GM21737 (cell line): ENCODE results near the gene C11orf21.

Experiments
- ATAC-seq: cut with Tn5 transposase; IDR thresholded peaks from one replicate; pipeline ENCODE4 v1.9.1; 2021; ENCODE audit warnings: mild to moderate bottlenecking, moderate library complexity; ENCODE audit not compliant: unreplicated experiment

Gene C11orf21

DNA sequence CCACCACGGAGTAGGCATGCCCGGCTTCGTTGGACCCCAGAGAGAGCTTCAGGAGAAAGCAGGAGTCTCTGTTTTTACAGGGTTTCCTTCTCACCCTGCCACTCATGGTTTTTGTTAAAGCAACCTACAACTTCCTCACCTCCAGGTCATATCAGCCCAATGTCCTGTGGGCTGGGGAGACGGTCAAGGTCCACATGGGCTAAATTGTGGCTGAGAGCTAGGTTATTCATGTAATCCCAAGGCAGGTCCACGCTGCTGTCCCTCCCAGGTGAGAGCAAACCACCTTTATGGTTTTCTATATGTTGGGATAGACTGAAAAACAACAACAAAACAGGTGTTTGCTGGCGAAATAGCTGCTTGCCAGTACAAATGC lies 19.6 kb upstream of the C11orf21 start:
- ATAC-seq, result no peak

DNA sequence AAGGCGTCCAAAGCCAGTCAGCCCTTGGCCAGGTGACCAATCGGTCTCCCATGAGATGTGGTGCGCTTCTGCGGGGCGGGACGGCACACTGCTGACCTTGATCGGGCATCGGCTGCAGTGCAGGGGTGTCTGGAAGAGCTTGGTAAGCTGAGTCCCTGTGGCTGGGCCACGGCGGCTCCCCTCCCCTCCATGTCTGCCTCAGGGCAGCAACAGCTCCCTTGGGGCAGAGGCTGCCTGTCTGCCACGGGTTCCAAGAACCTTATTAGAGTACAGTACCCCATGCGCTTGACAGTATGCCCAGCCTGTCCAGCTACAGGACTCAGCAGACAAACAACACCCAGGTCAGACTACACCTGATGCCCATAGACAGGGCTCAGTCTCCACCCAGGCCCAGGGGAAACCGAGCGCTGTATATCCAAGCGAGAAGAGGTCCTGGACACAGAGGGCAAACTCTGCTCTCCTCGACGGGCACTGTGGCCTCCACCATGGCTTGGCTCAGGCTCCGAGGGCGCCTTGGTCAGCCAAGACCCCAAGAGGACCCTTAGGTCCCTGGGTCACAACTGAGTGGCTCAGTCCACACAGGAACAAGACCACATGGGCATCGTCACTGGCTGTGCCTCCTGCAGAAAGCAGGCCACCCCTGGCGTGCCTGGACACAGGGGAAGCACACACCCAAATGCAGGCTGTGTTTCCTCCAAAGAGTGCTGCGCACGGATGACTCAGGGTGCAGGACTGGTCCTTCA lies 19.0 kb upstream of the C11orf21 start:
- ATAC-seq, result no peak

DNA sequence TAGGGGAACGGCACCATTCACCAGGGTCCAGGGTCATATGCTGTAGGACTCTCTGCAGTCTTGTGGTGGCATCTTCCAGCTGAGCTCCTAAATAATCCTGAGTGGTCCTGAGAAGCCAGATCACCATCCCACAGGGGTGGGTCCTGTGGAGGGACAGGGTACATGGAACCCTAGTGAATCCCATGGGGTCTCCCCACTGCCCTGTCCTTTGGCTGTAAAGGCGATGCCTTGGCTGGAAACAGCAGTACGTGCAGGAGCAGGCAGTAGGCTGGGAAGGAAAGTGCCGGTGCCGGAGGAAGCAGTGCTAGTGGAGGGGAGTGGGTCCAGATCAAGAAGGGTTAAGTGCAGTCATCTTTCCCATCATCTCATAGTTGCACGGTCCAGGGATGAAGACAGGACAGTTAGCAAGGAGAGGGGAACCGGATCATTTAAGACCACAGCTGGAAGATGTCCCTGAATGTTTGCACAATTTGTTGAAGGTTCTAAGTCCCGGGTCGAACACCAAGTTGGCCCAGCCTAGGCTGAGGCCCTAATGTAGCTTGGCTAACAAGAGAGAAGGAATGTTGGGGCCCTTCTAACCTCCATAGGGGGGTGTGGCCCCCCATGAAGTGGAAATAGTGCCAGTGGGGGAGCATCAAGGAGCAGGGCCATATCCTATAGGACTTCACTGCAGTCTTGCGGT lies 18.2 kb upstream of the C11orf21 start:
- ATAC-seq, result no peak

DNA sequence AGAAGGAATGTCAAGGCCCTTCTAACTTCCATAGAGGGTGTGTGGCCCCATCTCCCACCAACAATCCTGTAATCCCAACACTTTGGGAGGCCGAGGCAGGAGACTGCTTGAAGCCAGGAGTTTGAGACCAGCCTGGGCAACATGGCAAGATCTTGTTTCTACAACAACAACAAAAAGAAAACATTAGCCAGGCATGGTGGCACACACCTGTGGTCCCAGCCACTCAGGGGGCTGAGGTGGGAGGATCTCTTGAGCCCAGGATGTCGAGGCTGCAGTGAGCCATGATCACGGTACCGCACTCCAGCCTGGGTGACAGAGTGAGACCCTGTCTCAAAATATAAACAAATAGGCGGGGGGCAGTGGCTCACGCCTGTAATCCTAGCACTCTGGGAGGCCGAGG lies 17.0 kb upstream of the C11orf21 start:
- no peak for ATAC-seq

DNA sequence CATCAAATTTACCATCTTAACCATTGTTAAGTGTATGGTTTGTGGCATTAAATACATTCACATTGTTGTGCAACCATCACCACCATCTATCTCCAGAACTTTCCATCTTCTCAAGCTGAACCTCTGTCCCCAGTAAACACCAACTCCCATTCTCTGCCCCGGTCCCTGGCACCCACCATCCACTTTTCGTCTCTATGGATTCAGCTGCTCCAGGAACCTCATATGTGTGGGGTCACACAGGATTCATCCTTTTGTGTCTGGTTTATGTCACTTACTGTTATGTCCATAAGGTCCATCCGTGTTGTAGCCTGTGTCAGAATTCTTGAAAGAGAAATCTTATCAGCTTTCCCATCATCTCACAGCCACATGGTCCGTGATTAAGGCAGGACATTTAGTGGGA lies 16.4 kb upstream of the C11orf21 start:
- no peak for ATAC-seq

DNA sequence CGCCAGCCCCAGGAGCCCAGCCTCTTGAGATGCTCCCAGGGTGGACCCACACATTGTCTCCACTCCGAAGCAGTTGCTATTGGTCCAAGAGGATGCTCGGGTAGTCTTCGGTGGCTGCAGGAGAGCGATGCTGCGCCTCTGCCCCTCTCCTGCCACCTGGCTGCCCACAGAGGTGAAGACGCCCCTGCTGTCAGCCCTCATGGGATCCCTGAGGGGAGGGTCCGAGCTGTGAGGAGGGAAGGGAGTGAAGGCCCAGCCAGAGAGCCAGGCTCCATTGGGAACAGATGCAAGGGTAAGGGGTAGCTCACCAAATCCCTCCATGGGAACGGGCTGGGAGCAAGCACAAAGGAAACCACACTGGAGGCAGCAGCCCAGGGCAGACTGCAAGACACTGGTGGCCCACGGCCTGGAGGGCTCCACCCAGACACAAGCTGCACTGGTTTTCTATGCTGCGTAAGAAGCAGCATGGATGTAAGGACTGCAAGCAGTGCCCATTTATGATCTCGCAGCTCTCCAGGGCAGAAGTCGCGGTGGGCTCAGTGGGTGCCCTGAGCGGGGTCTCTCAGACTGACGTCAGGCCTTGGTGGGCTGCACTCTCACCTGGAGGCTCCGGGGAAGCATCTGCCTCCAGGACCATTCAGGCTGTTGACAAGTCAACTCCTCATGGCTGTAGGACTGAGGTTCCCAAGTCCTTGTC lies 15.8 kb upstream of the C11orf21 start:
- ATAC-seq, result no peak

DNA sequence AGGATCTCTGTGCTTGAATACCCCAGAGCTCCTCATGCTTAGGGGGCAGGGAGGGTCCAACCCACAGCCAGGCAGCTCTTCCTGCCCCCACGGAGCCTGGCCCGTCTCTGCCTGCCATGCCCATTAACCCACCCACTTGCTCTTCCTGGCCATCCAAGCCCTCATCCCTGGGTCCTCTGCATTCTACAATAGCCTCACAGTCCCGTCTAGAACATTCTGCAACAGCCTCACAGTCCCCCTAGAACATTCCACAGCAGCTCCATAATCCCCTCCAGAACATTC lies 15.2 kb upstream of the C11orf21 start:
- ATAC-seq, result no peak

DNA sequence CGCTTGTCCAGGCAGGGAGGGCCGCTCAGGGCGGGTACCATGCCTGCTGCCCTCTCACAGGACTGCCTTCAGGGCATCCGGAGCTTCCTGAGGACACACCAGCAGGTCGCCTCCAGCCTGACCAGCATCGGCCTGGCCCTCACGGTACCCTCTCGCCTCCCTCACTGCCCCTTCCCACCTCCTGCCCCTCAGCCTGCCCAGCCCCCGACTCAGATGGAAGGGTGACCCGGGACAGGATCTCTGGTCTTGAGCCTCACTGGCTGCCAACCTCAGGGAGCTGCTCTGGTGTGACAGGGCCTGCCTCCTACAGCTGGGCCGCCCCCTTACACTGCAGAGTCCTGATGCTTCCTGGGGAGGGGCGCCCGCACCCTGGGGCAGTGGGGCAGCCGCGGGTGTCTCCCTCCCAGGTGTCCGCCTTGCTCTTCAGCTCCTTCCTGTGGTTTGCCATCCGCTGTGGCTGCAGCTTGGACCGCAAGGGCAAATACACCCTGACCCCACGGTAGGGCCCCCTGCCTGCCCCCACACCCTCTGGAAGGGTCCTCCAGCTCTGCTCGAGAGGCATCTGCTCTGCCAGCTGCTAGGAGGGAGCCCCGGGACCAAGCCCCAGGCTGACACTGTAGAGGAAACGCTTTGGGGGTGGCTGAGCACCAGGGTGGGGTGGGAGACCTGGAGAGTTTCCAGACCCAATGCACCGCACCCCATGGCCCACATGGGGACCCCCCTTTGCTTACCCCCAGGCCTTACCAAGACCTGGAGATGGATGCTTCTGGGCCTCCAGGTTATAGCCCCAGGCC lies 14.6 kb upstream of the C11orf21 start:
- no peak for ATAC-seq

DNA sequence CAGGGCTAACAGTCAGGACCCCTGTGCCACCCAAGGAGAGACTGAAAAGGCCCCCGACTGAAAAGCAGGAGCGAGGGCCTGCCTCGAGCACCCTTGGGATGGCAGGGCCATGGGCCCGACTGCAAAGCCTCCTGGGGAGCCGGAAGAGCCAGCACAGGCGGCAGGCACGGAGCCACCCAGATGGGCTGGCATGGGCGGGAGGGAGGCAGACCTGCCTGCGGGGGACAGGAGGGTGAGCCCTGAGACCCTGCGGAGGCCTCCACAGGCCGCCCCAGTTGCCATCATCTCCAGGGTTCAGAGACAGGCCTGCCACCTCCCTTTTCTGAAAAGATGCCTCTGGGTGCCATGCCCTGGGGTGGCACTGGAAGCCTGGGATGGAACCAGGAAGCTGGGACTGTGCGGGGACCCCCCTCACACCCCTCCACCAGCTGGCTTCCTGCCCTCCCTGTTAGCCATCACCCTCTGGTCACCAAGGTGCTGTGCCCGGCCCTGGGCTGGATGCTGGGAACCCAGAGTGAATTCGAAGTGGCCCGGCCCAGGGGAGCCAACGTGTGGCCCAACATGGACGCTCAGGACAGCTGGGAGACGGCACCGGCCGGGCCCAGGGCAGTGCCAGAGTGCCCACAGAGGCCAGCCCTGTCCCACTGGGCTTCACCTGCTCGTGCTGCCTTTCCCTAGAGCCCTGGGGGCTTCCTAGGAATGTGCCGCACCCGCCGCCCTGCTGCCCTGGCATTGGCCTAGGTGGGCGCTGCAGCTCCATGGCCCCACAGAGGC lies 13.9 kb upstream of the C11orf21 start:
- no peak for ATAC-seq

DNA sequence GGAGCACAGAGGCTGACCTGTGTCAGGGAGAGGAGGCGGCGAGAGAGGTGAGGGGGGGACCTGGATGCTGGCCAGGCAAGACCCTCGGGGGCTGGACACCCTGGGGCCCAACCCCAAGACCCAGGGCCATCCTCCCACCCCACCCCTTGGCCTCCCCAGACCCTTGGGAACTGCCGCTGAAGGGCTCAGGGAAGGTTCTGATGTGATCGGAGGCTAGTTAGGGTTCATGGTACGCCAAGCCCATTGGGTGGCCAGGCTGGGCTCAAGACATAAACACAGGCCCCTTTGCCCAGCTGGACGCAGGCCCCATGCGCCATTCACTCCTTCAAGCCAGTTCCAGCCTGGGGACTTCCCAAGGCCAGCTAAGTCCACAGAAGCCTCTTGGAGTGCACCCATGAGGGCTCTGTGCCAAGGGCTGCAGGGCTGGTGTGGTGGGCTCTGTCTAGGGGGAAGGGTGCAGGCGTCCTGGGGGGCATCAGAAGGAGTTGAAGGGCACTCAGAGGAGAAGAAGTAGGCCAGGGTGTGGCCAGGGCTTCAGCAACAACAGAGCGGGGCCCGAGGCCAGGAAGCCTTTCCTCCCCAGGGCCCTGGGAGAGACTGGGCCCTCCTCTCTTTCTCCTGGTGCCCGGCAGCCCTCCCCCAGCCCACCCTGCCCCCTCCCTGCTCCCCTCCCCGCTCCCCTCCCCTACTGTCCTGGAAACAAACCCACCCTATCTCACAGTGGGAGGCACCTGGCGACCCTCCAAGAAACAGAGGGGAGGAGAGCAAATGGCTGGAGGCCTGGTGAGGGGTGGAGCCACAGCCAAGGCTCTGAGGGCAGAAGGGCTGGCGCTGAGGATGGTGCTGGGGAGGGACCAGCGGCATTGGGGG lies 13.0 kb upstream of the C11orf21 start:
- no peak for ATAC-seq

DNA sequence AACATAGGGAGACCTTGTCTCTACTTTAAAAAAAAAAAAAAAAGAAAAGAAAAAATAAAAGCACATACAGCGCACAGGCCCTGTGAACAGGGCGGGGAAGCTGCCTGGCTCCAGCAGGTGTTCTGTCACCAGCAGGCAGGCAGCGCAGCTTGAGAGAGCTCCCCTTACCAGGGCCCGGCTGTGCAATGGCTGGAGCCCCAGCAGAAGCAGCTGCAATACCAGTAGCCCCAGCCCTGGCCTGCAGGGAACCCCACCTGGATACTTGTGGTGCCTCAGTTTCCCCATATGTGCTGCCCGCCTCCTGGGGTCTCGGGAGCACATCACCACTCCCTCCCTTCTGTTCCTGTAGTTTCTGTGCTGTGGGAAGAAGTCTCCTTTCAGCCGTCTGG lies 12.4 kb upstream of the C11orf21 start:
- no peak for ATAC-seq

DNA sequence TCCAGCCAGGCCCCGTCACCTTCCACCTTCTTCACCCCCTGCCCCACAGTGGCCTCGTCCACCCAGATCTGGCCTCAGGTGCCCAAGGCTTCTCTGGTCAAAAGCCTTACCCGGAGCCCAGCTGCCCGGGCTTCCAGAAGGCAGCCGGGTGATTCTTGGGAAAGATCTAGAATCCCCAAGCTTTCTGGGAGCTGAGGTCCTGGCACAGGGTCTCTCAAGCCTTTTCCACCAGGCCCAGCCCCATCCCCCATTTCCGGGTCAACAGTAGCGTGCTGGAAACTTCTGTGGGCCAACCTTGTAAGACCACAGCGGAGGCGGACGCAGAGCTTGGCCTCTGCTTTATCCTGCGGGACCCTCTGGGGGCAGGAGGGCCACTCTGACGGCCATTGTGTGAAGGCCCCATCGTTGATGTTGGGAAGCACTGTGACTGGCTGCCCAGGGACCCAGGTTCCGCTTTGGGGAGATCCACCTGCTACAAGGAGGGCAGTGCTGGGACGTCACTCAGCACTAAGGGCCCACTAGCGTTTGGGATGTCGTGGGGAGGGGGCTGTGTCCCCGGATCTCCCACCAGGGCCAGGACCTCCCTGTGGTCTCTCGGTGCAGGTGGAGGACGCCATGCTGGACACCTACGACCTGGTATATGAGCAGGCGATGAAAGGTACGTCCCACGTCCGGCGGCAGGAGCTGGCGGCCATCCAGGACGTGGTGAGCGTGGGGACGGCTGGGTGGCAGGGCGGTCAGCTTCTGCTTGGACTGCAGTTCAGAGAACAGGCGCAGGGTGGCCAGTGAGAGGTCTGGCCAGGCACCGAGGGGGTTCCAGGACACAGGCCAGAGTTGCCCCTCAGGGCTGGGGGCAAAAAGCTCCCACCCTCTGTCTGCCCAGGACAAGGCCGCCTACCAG lies 11.6 kb upstream of the C11orf21 start:
- ATAC-seq, result no peak

DNA sequence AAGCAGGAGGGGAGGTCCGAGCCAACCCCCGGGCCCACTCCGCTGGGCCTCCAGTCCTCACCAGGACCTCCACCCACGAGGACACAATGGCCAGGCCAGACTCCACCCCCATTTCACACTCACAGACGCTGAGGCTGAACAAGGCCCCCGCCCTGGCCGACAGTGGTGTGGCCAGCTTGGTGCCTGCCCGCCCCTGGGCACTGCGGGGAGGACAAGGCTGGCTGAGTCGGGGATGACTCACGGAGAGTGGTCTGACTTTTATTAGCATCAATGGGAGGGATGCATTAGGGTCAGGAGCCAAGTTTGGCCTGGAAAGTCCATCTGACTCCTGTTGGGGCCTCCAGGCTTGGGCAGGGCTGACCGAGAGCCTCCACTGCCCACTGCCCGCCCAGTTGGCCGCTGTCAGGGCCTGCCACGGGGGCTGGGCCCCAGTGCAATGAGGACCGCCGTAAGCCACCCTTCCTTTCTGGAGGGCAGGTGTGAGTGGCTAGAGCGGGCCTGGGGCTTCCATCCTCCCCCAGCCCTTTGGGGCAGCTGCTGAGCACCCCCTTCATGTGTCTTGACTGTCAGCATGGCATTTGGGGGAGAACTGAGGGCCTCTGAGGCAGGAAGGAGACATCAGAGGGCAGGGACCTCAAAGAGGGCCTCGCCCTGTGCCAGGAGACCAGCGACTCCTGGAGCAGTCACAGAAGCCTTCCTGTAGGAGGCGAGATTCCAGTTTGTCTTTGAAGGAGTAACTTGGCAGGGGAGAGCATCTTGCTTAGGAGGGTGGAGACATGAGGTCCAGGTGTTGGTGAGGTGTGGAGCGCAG lies 10.7 kb upstream of the C11orf21 start:
- no peak for ATAC-seq

DNA sequence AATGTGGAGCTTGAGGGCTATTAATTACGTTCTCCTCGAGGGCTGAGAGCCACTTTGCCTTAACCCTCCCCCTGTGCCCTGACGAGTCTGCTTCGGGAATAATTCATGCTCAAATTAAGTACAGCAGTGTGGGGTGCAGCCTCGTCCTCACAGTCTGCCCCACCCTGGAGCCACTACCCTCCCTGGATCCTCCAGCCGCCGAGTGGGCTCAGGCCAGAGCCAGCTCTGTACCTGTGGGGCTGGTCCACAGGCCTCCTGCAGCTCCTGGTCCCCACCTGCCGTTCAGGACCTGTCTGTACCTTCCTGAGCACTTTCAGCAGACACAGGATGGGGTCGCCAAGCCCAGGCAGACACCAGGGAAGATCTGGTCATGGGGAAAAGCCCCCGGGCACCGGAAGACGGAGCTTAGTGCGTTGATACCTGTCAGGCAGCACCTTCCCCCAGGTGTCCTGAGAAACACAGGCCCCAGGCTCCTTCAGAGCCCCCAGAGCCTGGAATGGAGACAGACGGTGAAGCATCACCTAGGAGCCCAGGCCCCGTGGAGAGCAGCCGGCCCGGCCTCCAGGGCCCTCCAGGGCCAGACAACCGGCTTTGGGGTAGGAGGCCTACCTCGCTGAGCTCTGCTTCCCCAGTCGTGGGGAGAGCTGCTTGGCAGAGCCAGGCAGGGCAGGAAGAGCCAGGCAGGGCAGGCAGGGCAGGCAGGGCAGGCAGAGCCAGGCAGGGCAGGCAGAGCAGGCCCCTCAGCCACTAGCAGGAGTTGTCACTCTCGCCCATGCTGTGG lies 9.8 kb upstream of the C11orf21 start:
- ATAC-seq, result no peak

DNA sequence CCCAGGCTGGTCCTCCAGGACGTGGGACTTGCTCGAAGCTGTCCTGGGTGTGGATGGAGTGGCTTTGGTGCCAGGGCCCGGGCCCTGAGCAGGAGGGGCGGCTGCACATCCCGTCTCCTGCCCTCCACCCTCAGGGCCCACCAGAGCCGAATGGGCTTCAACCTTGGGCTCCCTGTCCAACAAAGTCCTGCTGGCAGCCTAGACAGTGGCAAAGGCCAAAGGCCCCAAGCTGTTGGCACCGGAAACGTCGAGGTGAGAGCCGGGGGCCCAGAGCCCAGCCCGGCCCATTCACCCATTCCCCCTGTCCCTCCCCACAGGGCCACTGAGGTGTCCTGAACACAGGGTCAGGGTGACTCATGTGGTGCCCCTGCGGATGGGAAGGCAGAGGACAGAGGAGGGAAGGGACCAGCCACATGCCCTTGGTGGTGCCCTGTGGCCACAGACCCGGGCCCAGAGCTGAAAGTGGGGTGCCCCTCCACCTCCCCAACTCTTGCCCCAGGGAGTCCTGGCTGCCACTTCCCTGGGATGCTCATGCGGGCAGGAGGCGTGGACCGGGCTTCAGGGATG lies 9.2 kb upstream of the C11orf21 start:
- ATAC-seq, result no peak

DNA sequence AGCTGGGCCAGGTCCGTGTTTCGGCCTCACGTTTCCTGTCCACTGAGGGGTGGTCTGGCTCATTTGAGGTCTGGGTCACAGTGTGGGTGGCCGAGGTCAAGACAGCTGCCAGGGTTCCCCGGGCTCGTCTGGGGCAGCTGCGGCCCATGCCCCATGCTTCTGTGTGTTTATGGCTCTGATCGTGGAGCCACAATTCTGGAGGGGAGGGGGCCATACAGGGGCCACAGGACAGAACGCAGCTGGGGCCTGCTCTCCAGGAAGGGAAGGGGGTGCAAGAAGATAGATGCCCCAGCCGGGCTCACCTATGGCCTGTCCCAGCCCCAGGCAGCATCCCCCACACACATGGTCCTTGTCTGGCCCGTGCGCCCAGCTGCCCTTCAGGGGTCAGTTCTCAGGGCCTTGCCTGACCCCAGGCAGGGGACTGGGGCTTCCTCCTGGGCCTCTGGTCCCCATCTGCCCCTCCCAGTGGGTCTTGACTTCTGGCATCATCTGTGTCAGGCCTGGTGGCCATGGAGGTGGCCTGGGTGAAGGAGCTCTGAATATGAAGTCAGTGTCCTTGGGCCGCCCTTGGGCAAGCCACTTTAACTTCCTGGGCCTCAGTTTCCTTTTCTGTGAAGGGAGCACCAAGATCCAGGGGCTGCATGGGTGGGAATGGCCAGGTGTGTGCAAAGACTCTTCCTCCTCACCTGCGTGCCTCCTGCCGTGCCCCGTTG lies 8.5 kb upstream of the C11orf21 start:
- ATAC-seq, result no peak
